ENCODE data around the gene UBE3C.

The UBE3C gene

DNA sequence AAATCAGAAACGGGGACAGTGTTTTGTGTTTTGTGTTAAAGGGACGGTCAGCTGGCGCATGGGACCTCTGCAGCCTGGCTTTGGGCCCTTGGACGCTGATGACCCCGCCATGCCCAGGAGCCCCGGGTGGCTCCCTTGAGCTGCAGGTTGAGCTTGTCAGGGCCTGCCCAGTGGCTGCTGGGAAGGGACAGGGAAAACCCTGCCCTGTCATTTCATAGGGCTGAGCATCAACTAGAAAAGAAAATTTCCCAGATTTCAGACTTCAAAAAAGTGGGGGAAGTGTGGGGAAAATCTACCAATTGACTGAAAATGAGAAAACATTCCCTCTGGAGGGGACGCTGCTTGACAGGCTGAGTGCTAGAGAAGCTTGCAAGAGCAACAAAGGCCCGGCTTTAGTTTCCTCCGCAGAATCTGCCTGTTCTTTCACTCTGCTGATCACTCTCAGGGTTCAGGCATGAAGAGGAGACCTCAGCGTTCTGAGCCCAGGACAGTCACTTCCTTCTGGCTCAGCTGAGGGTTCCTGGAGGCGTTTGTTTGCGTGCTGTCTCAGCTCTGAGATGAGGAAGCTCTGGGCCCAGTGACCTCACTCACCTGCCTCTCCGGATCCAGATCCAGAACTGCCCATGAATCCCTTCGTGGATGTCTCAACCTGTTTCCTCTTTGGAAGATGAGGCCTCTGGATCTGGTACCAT, 179.4 kb downstream of the UBE3C start:
- no peak for TF ChIP-seq GATA3 (IDR thresholded peaks at IDR 0.05; ENCODE audit: low read depth, low read length)
- no peak for TF ChIP-seq GATA2 (IDR thresholded peaks at IDR 0.05; ENCODE audit: low read depth, low read length)
